Measurements from ENCODE around the gene RNF214. TPM values are rescaled to one million over a fixed set of nuclear protein-coding genes. Genes with fewer than 3 reads are reported as not detected.

RNF214 gene
- total RNA-seq, 1 donor from 2014 or later, result 43.0 TPM

GRCh38 chr11:117212697-117213355 lies 19.6 kb upstream of the RNF214 start:
- H3K4me3 Mint-ChIP-seq (ENCODE audit: unreplicated experiment), result no peak overlapping the region
- TF ChIP-seq CTCF (IDR thresholded peaks at IDR 0.05; ENCODE audit: partially characterized antibody, unreplicated experiment), result no peak
- H3K27me3 Mint-ChIP-seq (ENCODE audit: unreplicated experiment), result peaks cover 3% of the 10 kb centered on the region
- no peaks in the 10 kb centered on the region for H3K4me1 Mint-ChIP-seq (ENCODE audit: low read depth, unreplicated experiment)
- no peak for DNase-seq
- H3K9me3 Mint-ChIP-seq (ENCODE audit: unreplicated experiment), result no peaks in the 10 kb centered on the region
- no peak overlapping the region for H3K27ac Mint-ChIP-seq (ENCODE audit: unreplicated experiment)
- peaks cover 10% of the 10 kb centered on the region for H3K36me3 Mint-ChIP-seq (ENCODE audit: unreplicated experiment)

DNA sequence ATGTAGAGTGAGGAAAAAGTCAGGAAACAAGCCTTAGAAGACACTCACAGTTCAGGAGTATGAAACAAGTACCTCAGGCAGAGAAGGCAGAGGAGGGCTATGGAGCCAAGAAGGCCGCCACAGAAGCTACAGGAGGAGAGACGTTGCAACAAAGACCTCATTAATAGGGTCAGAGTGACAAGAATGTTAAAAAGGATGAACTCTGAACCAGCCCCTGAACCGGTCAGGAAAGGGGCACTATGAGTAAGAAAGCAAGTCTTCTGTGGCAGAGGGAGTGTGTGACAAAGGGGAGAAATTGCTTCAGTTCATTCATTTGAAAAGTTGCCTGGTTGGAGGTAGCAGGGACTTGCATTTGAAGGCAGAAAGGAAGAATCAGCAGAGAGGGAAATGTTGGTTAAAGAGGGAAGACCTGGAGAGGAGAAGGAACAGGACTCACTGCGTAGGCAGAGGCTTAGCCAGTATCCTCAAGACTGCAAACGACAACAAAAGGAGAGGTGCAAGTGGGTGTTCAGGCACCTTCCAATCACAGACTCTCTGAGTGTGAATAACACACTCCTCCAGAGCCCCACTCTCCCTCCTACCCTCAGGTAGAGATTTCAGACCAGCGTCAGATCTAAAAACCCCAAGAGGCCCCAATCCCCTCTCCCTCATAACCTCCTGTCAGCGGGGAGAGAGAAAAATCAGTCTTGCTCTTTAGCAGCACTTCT lies 17.9 kb upstream of the RNF214 start:
- no peak for TF ChIP-seq CTCF (IDR thresholded peaks at IDR 0.05; ENCODE audit: partially characterized antibody, unreplicated experiment)
- H3K4me1 Mint-ChIP-seq (ENCODE audit: low read depth, unreplicated experiment), result no peaks in the 10 kb centered on the region
- H3K27ac Mint-ChIP-seq (ENCODE audit: unreplicated experiment), result no peak overlapping the region
- H3K4me3 Mint-ChIP-seq (ENCODE audit: unreplicated experiment), result no peak overlapping the region
- no peaks in the 10 kb centered on the region for H3K27me3 Mint-ChIP-seq (ENCODE audit: unreplicated experiment)
- H3K36me3 Mint-ChIP-seq (ENCODE audit: unreplicated experiment), result peaks cover 5% of the 10 kb centered on the region
- no peaks in the 10 kb centered on the region for H3K9me3 Mint-ChIP-seq (ENCODE audit: unreplicated experiment)
- DNase-seq, result no peak

- Mint-ChIP-seq H3K36me3 (ENCODE audit: unreplicated experiment) (peaks cover 5% of the 10 kb centered on the region), H3K4me1 (ENCODE audit: low read depth, unreplicated experiment) (peaks cover 6% of the 10 kb centered on the region), H3K27ac (ENCODE audit: unreplicated experiment) (no peak overlapping the region), H3K9me3 (ENCODE audit: unreplicated experiment) (no peaks in the 10 kb centered on the region), H3K4me3 (ENCODE audit: unreplicated experiment) (no peak overlapping the region), H3K27me3 (ENCODE audit: unreplicated experiment) (no peaks in the 10 kb centered on the region)
- no peak for DNase-seq
- TF ChIP-seq CTCF (IDR thresholded peaks at IDR 0.05; ENCODE audit: partially characterized antibody, unreplicated experiment), result no peak
Measured at GRCh38 chr11:117217141-117218084, 15.1 kb upstream of the RNF214 start.

DNA sequence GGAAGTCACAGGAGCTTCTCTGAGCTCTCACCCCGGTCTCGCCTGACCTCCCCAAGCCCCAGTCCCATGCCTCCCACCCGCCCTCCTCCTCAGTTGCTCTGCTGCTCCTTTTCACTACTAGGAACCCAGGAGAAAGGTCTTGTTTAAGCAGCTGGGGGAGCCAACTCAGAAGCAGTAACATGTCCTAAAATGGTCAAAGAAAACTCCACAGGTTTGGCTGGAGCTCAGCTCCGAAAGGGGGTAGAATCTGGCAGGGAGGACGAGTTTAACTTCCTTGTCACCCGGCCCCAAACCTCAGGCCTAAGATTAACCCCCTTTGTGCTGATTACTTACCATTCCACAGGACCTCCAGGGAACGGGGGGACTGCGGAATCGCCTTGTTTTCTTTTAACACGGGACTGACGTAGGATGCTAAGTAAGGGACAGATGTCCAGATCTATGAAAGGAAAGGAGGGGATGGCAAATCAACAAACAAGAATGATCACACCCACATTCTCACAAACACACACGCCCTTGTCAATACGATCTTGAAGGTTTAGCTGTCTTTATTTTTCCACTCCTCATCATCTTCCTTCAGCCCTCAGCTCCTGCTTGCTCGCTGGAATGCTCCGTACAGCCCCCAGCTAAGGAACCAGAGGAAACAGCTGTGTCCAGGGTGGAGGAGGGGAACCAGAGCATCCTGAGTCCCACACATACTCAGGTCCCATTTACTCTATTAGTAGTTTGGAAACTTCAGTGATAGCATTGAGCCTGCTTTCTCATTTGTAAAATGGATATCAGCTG lies 14.1 kb upstream of the RNF214 start:
- peaks cover 6% of the 10 kb centered on the region for H3K4me1 Mint-ChIP-seq (ENCODE audit: low read depth, unreplicated experiment)
- H3K4me3 Mint-ChIP-seq (ENCODE audit: unreplicated experiment), result no peak overlapping the region
- no peak for TF ChIP-seq CTCF (IDR thresholded peaks at IDR 0.05; ENCODE audit: partially characterized antibody, unreplicated experiment)
- H3K9me3 Mint-ChIP-seq (ENCODE audit: unreplicated experiment), result no peaks in the 10 kb centered on the region
- peaks cover 5% of the 10 kb centered on the region for H3K36me3 Mint-ChIP-seq (ENCODE audit: unreplicated experiment)
- no peak for DNase-seq
- H3K27ac Mint-ChIP-seq (ENCODE audit: unreplicated experiment), result no peak overlapping the region
- no peaks in the 10 kb centered on the region for H3K27me3 Mint-ChIP-seq (ENCODE audit: unreplicated experiment)

Measured in glutamatergic neuron (in vitro differentiated cells).